ENCODE results near the gene CCDC170.

CCDC170 gene

GRCh38 chr6:151589667-151590066 lies 95.8 kb downstream of the CCDC170 start:
- DNase-seq (ENCODE audit: low read depth), result no peak
- H3K4me3 ChIP-seq (ENCODE audit: low read length), result no peak overlapping the region
- no peak for TF ChIP-seq CTCF (conservative IDR thresholded peaks at IDR 0.05; ENCODE audit: low read depth, low read length)

- no peak overlapping the region for H3K4me3 ChIP-seq (ENCODE audit: low read length)
- TF ChIP-seq CTCF (conservative IDR thresholded peaks at IDR 0.05; ENCODE audit: low read depth, low read length), result no peak
- no peak for DNase-seq (ENCODE audit: low read depth)
Measured at GRCh38 chr6:151590742-151591141, 96.9 kb downstream of the CCDC170 start.

GRCh38 chr6:151592449-151593159 lies 98.8 kb downstream of the CCDC170 start:
- no peak overlapping the region for H3K4me3 ChIP-seq (ENCODE audit: low read length)
- TF ChIP-seq CTCF (conservative IDR thresholded peaks at IDR 0.05; ENCODE audit: low read depth, low read length), result no peak
- no peak for DNase-seq (ENCODE audit: low read depth)

GRCh38 chr6:151609146-151609902 lies 115.5 kb downstream of the CCDC170 start:
- no peak for DNase-seq (ENCODE audit: low read depth)
- no peak for TF ChIP-seq CTCF (conservative IDR thresholded peaks at IDR 0.05; ENCODE audit: low read depth, low read length)
- H3K4me3 ChIP-seq (ENCODE audit: low read length), result no peak overlapping the region

GRCh38 chr6:151610326-151610725 lies 116.5 kb downstream of the CCDC170 start:
- TF ChIP-seq CTCF (conservative IDR thresholded peaks at IDR 0.05; ENCODE audit: low read depth, low read length), result no peak
- DNase-seq (ENCODE audit: low read depth), result no peak
- H3K4me3 ChIP-seq (ENCODE audit: low read length), result no peak overlapping the region

- no peak for DNase-seq (ENCODE audit: low read depth)
- H3K4me3 ChIP-seq (ENCODE audit: low read length), result no peak overlapping the region
- no peak for TF ChIP-seq CTCF (conservative IDR thresholded peaks at IDR 0.05; ENCODE audit: low read depth, low read length)
Measured at GRCh38 chr6:151614630-151615029, 120.8 kb downstream of the CCDC170 start.

- no peak overlapping the region for H3K4me3 ChIP-seq (ENCODE audit: low read length)
- DNase-seq (ENCODE audit: low read depth), result no peak
- TF ChIP-seq CTCF (conservative IDR thresholded peaks at IDR 0.05; ENCODE audit: low read depth, low read length), result no peak
Measured at GRCh38 chr6:151616091-151616513, 122.3 kb downstream of the CCDC170 start.
